Measurements from ENCODE around the gene CD99. TPM values are rescaled to one million over a fixed set of nuclear protein-coding genes. Genes with fewer than 3 reads are reported as not detected.
A peak's percentile ranks its signal among the peaks of the same experiment; 100 is the strongest.

CD99 gene
- total and polyA plus RNA-seq, 9 donors: 158 to 382 (median 326) TPM

- no peaks in the 10 kb centered on the region for H3K9me3 ChIP-seq (replicated peaks; ENCODE audit: control insufficient read depth, low read depth, low read length)
- no peaks in the 10 kb centered on the region for H3K4me1 ChIP-seq (ENCODE audit: control insufficient read depth, insufficient read depth, low read length)
- H3K4me3 ChIP-seq (ENCODE audit: low read length): no peak overlapping the region
- H3K27ac ChIP-seq (ENCODE audit: low read length): no peak overlapping the region
- no CpG with 5 or more reads among the region's 1 CpG for WGBS (ENCODE audit: insufficient coverage)
- no peaks in the 10 kb centered on the region for H3K36me3 ChIP-seq (ENCODE audit: control insufficient read depth, insufficient read depth, low read length)
- no peak for DNase-seq
- H3K27me3 ChIP-seq (ENCODE audit: control insufficient read depth, insufficient read depth, low read length): peaks cover 6% of the 10 kb centered on the region
Measured at GRCh38 chrX:2781226-2781571, 90.1 kb downstream of the CD99 start.

- no peaks in the 10 kb centered on the region for H3K36me3 ChIP-seq (ENCODE audit: control insufficient read depth, insufficient read depth, low read length)
- 47% methylated on average over 6 of the region's 6 CpGs for WGBS (ENCODE audit: insufficient coverage)
- no peak overlapping the region for H3K4me3 ChIP-seq (ENCODE audit: low read length)
- H3K4me1 ChIP-seq (ENCODE audit: control insufficient read depth, insufficient read depth, low read length): no peaks in the 10 kb centered on the region
- DNase-seq: peak; percentile 26
- no peak overlapping the region for H3K27ac ChIP-seq (ENCODE audit: low read length)
- no peaks in the 10 kb centered on the region for H3K9me3 ChIP-seq (replicated peaks; ENCODE audit: control insufficient read depth, low read depth, low read length)
- peaks cover 6% of the 10 kb centered on the region for H3K27me3 ChIP-seq (ENCODE audit: control insufficient read depth, insufficient read depth, low read length)
Measured at GRCh38 chrX:2781698-2782097, 90.6 kb downstream of the CD99 start.

- WGBS (ENCODE audit: insufficient coverage): 14% methylated on average over 3 of the region's 4 CpGs
- Histone ChIP-seq H3K27ac (ENCODE audit: low read length) (no peak overlapping the region), H3K9me3 (replicated peaks; ENCODE audit: control insufficient read depth, low read depth, low read length) (no peaks in the 10 kb centered on the region), H3K4me3 (ENCODE audit: low read length) (no peak overlapping the region), H3K27me3 (ENCODE audit: control insufficient read depth, insufficient read depth, low read length) (peaks cover 6% of the 10 kb centered on the region), H3K4me1 (ENCODE audit: control insufficient read depth, insufficient read depth, low read length) (no peaks in the 10 kb centered on the region), H3K36me3 (ENCODE audit: control insufficient read depth, insufficient read depth, low read length) (no peaks in the 10 kb centered on the region)
- DNase-seq: no peak
Measured at GRCh38 chrX:2782171-2782570, 91.1 kb downstream of the CD99 start.

- no peaks in the 10 kb centered on the region for H3K9me3 ChIP-seq (replicated peaks; ENCODE audit: control insufficient read depth, low read depth, low read length)
- no peak overlapping the region for H3K27ac ChIP-seq (ENCODE audit: low read length)
- H3K27me3 ChIP-seq (ENCODE audit: control insufficient read depth, insufficient read depth, low read length): peaks cover 6% of the 10 kb centered on the region
- 63% methylated on average over 1 of the region's 4 CpGs for WGBS (ENCODE audit: insufficient coverage)
- no peaks in the 10 kb centered on the region for H3K4me1 ChIP-seq (ENCODE audit: control insufficient read depth, insufficient read depth, low read length)
- DNase-seq: no peak
- H3K36me3 ChIP-seq (ENCODE audit: control insufficient read depth, insufficient read depth, low read length): no peaks in the 10 kb centered on the region
- H3K4me3 ChIP-seq (ENCODE audit: low read length): no peak overlapping the region
Measured at GRCh38 chrX:2782778-2783177, 91.7 kb downstream of the CD99 start.

- no peaks in the 10 kb centered on the region for H3K4me1 ChIP-seq (ENCODE audit: control insufficient read depth, insufficient read depth, low read length)
- no peak overlapping the region for H3K4me3 ChIP-seq (ENCODE audit: low read length)
- H3K36me3 ChIP-seq (ENCODE audit: control insufficient read depth, insufficient read depth, low read length): no peaks in the 10 kb centered on the region
- WGBS (ENCODE audit: insufficient coverage): 28% methylated on average over 5 of the region's 6 CpGs
- no peak overlapping the region for H3K27ac ChIP-seq (ENCODE audit: low read length)
- H3K9me3 ChIP-seq (replicated peaks; ENCODE audit: control insufficient read depth, low read depth, low read length): no peaks in the 10 kb centered on the region
- peaks cover 8% of the 10 kb centered on the region for H3K27me3 ChIP-seq (ENCODE audit: control insufficient read depth, insufficient read depth, low read length)
- peak; percentile 22 for DNase-seq
Measured at GRCh38 chrX:2784026-2784425, 92.9 kb downstream of the CD99 start.

- Histone ChIP-seq H3K27ac (ENCODE audit: low read length) (no peak overlapping the region), H3K4me3 (ENCODE audit: low read length) (no peak overlapping the region), H3K36me3 (ENCODE audit: control insufficient read depth, insufficient read depth, low read length) (no peaks in the 10 kb centered on the region), H3K27me3 (ENCODE audit: control insufficient read depth, insufficient read depth, low read length) (peaks cover 7% of the 10 kb centered on the region), H3K4me1 (ENCODE audit: control insufficient read depth, insufficient read depth, low read length) (no peaks in the 10 kb centered on the region), H3K9me3 (replicated peaks; ENCODE audit: control insufficient read depth, low read depth, low read length) (no peaks in the 10 kb centered on the region)
- DNase-seq: no peak
- no CpG with 5 or more reads among the region's 4 CpGs for WGBS (ENCODE audit: insufficient coverage)
Measured at GRCh38 chrX:2785538-2785937, 94.4 kb downstream of the CD99 start.

GRCh38 chrX:2788980-2789379 is 97.9 kb downstream of the CD99 start:
- Histone ChIP-seq H3K9me3 (replicated peaks; ENCODE audit: control insufficient read depth, low read depth, low read length) (no peaks in the 10 kb centered on the region), H3K27me3 (ENCODE audit: control insufficient read depth, insufficient read depth, low read length) (peaks cover 7% of the 10 kb centered on the region), H3K27ac (ENCODE audit: low read length) (no peak overlapping the region), H3K36me3 (ENCODE audit: control insufficient read depth, insufficient read depth, low read length) (no peaks in the 10 kb centered on the region), H3K4me3 (ENCODE audit: low read length) (no peak overlapping the region), H3K4me1 (ENCODE audit: control insufficient read depth, insufficient read depth, low read length) (no peaks in the 10 kb centered on the region)
- DNase-seq: no peak
- no CpG with 5 or more reads among the region's 4 CpGs for WGBS (ENCODE audit: insufficient coverage)

- no peaks in the 10 kb centered on the region for H3K36me3 ChIP-seq (ENCODE audit: control insufficient read depth, insufficient read depth, low read length)
- H3K4me3 ChIP-seq (ENCODE audit: low read length): no peak overlapping the region
- peaks cover 8% of the 10 kb centered on the region for H3K27me3 ChIP-seq (ENCODE audit: control insufficient read depth, insufficient read depth, low read length)
- no peak for DNase-seq
- H3K9me3 ChIP-seq (replicated peaks; ENCODE audit: control insufficient read depth, low read depth, low read length): no peaks in the 10 kb centered on the region
- H3K4me1 ChIP-seq (ENCODE audit: control insufficient read depth, insufficient read depth, low read length): no peaks in the 10 kb centered on the region
- WGBS (ENCODE audit: insufficient coverage): no CpG with 5 or more reads among the region's 3 CpGs
- H3K27ac ChIP-seq (ENCODE audit: low read length): no peak overlapping the region
Measured at GRCh38 chrX:2789569-2789968, 98.5 kb downstream of the CD99 start.

Other genes starting within 250 kb of the CD99 start
- gene DHRSX, start 190.3 kb upstream of the CD99 start, total RNA-seq: 11.4 TPM
- 10 to 100 TPM; 12.7 to 19.1 (median 14.4) TPM for gene DHRSX, start 190.3 kb upstream of the CD99 start, polyA plus RNA-seq (ENCODE audit: insufficient read depth in 1 of 8, insufficient read length in 8 of 8, low replicate concordance in 1 of 8)
- 16.4 TPM for gene ZBED1, start 190.3 kb upstream of the CD99 start, total RNA-seq
- gene ZBED1, start 190.3 kb upstream of the CD99 start, polyA plus RNA-seq (ENCODE audit: insufficient read depth in 1 of 8, insufficient read length in 8 of 8, low replicate concordance in 1 of 8): 10 to 100 TPM; 21.4 to 30.4 (median 27.8) TPM
- 3.7 TPM for gene XG, start 60.7 kb downstream of the CD99 start, total RNA-seq
- gene XG, start 60.7 kb downstream of the CD99 start, polyA plus RNA-seq (ENCODE audit: insufficient read depth in 1 of 8, insufficient read length in 8 of 8, low replicate concordance in 1 of 8): 1 to 10 TPM in 4 of 8 donors, under 1 TPM in 4; 0.25 to 2.3 (median 0.96) TPM
- gene GYG2, start 137.6 kb downstream of the CD99 start, total RNA-seq: 1.7 TPM
- 1 to 10 TPM; 1.3 to 5.3 (median 3.2) TPM for gene GYG2, start 137.6 kb downstream of the CD99 start, polyA plus RNA-seq (ENCODE audit: insufficient read depth in 1 of 8, insufficient read length in 8 of 8, low replicate concordance in 1 of 8)
- gene ARSD, start 238.0 kb downstream of the CD99 start, total RNA-seq: 8.4 TPM
- 10 to 100 TPM in 3 of 8 donors, 1 to 10 TPM in 5; 7.1 to 10.9 (median 8.2) TPM for gene ARSD, start 238.0 kb downstream of the CD99 start, polyA plus RNA-seq (ENCODE audit: insufficient read depth in 1 of 8, insufficient read length in 8 of 8, low replicate concordance in 1 of 8)